ENCODE data around the gene MAST4. TPM values are rescaled to one million over a fixed set of nuclear protein-coding genes. Genes with fewer than 3 reads are reported as not detected.

The MAST4 gene
- total and polyA plus RNA-seq, 5 donors = 18.9 to 71.5 (median 52.4) TPM

DNA sequence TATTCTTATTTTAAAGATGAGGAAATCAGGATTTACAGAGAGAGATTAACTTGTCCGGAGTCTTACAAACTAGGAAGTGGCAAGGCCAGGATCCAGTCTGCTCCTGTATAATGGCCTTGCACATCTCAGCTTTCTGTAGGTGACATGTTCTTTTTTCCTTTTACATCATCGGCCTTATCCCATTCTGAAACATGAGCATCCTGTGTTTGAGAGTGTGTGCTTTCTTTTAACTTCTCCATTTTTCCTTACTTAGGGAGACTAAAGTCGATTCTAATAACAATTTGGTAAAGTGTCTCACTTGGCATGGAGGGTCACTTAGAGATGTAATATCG, 385.8 kb downstream of the MAST4 start:
- Histone ChIP-seq H3K27ac (ENCODE audit: low read length) (no peak overlapping the region), H3K9me3 (ENCODE audit: control insufficient read depth, low read length) (no peaks in the 10 kb centered on the region), H3K4me3 (ENCODE audit: low read length) (no peak overlapping the region), H3K27me3 (ENCODE audit: control insufficient read depth, insufficient read depth) (no peaks in the 10 kb centered on the region), H3K4me1 (ENCODE audit: control insufficient read depth, insufficient read depth, low read length) (peaks cover 4% of the 10 kb centered on the region)
- DNase-seq (no peak), ATAC-seq (peak in 1 of 2 donors; percentile 7)
- intact Hi-C loops (cut with DNase I) = loop anchor here in 1 of 4 donors (10.0 kb wide), 1 partner anchor 113 kb away; no protein-coding TSS in a partner anchor
- whole genome bisulfite sequencing = 77% methylated on average over 4 of the region's 4 CpGs

DNA sequence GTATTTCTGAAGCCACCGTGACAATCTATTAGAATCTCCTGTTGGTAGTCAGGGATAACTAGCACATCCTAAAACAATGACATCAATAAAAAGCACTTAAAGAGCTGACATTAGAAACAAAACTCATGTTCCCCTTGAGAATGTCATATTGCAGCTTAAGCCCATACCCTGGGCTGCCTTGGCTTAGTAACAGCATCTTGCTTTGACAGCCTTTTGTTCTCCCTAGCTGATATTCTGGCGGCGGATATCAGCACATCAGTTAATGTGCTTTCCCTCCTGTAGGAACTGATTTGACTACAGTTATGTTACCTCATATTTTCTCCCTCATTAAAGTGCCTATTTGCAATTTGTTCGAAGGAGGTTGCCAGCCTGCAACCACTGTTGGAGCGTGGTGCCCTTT, 386.3 kb downstream of the MAST4 start:
- intact Hi-C loops (cut with DNase I) = loop anchor here in 1 of 4 donors (10.0 kb wide), 1 partner anchor 112 kb away; no protein-coding TSS in a partner anchor
- no peak for ATAC-seq
- no peaks in the 10 kb centered on the region for H3K27me3 ChIP-seq (ENCODE audit: control insufficient read depth, insufficient read depth)
- H3K27ac ChIP-seq (ENCODE audit: low read length) = no peak overlapping the region
- H3K4me1 ChIP-seq (ENCODE audit: control insufficient read depth, insufficient read depth, low read length) = peaks cover 4% of the 10 kb centered on the region
- no peak for DNase-seq
- WGBS = 81% methylated on average over 5 of the region's 5 CpGs
- H3K9me3 ChIP-seq (ENCODE audit: control insufficient read depth, low read length) = no peaks in the 10 kb centered on the region
- H3K4me3 ChIP-seq (ENCODE audit: low read length) = no peak overlapping the region

DNA sequence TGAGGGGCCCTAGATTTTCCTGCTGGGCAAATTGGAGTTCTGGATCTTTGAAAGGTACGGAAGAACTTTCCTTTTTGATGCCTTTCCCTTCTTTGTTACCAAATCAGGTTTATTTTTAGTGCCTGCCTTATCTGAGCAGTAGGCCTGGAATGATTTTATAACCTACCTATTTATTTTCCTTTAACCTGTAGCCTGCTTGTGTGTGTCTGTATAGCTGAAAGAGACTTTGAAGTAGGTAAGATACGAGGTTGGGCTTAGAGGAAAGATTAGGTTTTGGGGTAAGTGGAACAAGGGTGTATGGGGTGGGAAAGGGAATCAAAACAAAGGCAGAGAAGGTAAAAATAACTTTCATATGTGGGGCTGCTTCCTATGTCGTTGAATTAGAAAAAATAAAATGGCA, 389.2 kb downstream of the MAST4 start:
- Histone ChIP-seq H3K4me3 (ENCODE audit: low read length) (no peak overlapping the region), H3K27me3 (ENCODE audit: control insufficient read depth, insufficient read depth) (no peaks in the 10 kb centered on the region), H3K9me3 (ENCODE audit: control insufficient read depth, low read length) (no peaks in the 10 kb centered on the region), H3K4me1 (ENCODE audit: control insufficient read depth, insufficient read depth, low read length) (peaks cover 4% of the 10 kb centered on the region), H3K27ac (ENCODE audit: low read length) (no peak overlapping the region)
- intact Hi-C loops (cut with DNase I) = loop anchor here in 1 of 4 donors (10.0 kb wide), 1 partner anchor 109 kb away; no protein-coding TSS in a partner anchor
- DNase-seq (no peak), ATAC-seq (no peak)
- 64% methylated on average over 3 of the region's 3 CpGs for WGBS

DNA sequence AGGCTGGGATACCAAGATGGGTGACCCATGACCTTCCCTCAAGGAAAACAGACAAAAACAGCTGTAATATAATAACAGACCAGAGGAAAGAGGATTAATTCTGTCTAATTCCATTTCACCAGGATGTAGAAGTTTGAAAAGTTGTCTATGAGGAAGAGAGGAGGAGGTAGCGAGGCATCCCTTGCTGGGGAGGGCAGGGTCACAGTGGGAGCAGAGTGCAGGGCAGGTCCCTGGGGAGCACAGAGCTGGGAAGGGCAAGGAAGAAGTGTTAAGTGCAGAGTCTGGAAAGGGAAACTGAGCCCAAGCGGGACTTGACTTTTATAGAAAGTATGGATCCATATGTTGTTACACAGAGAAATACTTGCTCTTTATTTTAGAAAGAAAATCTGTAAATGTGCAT, 389.8 kb downstream of the MAST4 start:
- intact Hi-C loops (cut with DNase I) = loop anchor here in 1 of 4 donors (10.0 kb wide), 1 partner anchor 109 kb away; no protein-coding TSS in a partner anchor

DNA sequence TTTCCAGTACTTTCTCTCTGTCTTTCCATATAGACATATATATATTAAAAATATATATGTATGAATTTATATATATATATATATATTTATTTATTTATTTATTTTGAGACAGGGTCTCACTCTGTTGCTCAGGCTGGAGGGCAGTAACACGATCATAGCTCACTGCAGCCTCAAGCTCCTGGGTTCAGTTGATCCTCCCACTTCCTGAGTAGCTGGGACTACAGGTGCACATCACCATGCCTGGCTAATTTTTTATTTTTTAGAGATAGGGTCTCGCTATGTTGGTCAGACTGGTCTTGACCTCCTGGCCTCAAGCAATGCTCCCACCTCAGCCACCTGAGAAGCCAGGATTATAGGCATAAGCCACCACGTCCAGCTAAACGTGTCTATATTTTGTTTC, 390.3 kb downstream of the MAST4 start:
- Histone ChIP-seq H3K4me3 (ENCODE audit: low read length) (no peak overlapping the region), H3K9me3 (ENCODE audit: control insufficient read depth, low read length) (no peaks in the 10 kb centered on the region), H3K27me3 (ENCODE audit: control insufficient read depth, insufficient read depth) (no peaks in the 10 kb centered on the region), H3K27ac (ENCODE audit: low read length) (no peak overlapping the region), H3K4me1 (ENCODE audit: control insufficient read depth, insufficient read depth, low read length) (peaks cover 4% of the 10 kb centered on the region)
- intact Hi-C loops (cut with DNase I) = loop anchor here in 1 of 4 donors (10.0 kb wide), 1 partner anchor 108 kb away; no protein-coding TSS in a partner anchor
- DNase-seq (no peak), ATAC-seq (no peak)
- 83% methylated on average over 4 of the region's 4 CpGs for WGBS

More for the DNA sequence above, 389.8 kb downstream of the MAST4 start:
- no peak overlapping the region for H3K27ac ChIP-seq (ENCODE audit: low read length)
- 88% methylated on average over 2 of the region's 2 CpGs for WGBS
- no peak overlapping the region for H3K4me3 ChIP-seq (ENCODE audit: low read length)
- no peak for ATAC-seq
- DNase-seq = no peak
- no peaks in the 10 kb centered on the region for H3K9me3 ChIP-seq (ENCODE audit: control insufficient read depth, low read length)
- peaks cover 4% of the 10 kb centered on the region for H3K4me1 ChIP-seq (ENCODE audit: control insufficient read depth, insufficient read depth, low read length)
- no peaks in the 10 kb centered on the region for H3K27me3 ChIP-seq (ENCODE audit: control insufficient read depth, insufficient read depth)

DNA sequence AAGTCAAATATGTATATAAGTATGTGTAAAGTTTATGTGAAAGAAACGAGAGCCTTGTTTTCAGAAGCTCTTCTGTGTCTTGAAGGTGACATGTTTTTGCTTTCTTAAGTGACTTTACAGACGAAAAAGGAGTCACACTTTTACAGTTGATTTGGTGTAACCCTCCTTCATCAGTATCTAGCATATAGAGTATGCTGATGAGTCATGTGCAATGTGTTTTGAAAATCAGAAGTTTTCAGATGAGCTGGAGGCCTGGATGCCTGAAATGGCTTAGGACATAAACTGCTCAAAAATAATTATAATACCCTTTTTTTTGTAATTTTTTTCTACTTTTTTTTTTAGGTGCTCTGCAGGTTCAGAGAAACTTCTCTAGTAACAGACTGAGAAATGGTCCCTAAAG, 390.9 kb downstream of the MAST4 start:
- 79% methylated on average over 2 of the region's 2 CpGs for WGBS
- intact Hi-C loops (cut with DNase I) = loop anchor here in 1 of 4 donors (10.0 kb wide), 1 partner anchor 108 kb away; no protein-coding TSS in a partner anchor
- DNase-seq = no peak
- Histone ChIP-seq H3K27me3 (ENCODE audit: control insufficient read depth, insufficient read depth) (no peaks in the 10 kb centered on the region), H3K9me3 (ENCODE audit: control insufficient read depth, low read length) (no peaks in the 10 kb centered on the region), H3K27ac (ENCODE audit: low read length) (no peak overlapping the region), H3K4me3 (ENCODE audit: low read length) (no peak overlapping the region), H3K4me1 (ENCODE audit: control insufficient read depth, insufficient read depth, low read length) (peaks cover 4% of the 10 kb centered on the region)
- no peak for ATAC-seq

DNA sequence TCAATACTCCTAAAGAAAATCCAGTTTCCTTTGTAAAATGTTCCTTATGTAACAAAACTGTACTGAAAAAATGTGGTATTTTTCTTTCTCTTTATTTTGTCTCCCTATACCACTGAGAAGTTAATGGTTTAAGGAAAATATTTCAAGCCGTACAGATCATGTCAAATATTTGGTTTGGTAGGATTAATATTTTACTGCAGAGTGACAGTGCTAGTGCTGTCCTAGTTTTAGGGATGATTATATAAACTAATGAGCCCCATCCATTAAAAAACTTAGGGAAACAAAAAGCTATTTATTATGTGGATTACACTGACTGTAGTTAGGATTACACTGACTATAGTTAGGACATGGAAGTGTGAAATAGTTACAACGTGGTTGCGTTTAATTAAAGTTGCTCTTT, 391.3 kb downstream of the MAST4 start:
- DNase-seq (no peak), ATAC-seq (no peak)
- no peaks in the 10 kb centered on the region for H3K9me3 ChIP-seq (ENCODE audit: control insufficient read depth, low read length)
- peaks cover 4% of the 10 kb centered on the region for H3K4me1 ChIP-seq (ENCODE audit: control insufficient read depth, insufficient read depth, low read length)
- H3K4me3 ChIP-seq (ENCODE audit: low read length) = no peak overlapping the region
- WGBS = 68% methylated on average over 3 of the region's 3 CpGs
- no peaks in the 10 kb centered on the region for H3K27me3 ChIP-seq (ENCODE audit: control insufficient read depth, insufficient read depth)
- intact Hi-C loops (cut with DNase I) = loop anchor here in 1 of 4 donors (10.0 kb wide), 1 partner anchor 107 kb away; no protein-coding TSS in a partner anchor
- no peak overlapping the region for H3K27ac ChIP-seq (ENCODE audit: low read length)

DNA sequence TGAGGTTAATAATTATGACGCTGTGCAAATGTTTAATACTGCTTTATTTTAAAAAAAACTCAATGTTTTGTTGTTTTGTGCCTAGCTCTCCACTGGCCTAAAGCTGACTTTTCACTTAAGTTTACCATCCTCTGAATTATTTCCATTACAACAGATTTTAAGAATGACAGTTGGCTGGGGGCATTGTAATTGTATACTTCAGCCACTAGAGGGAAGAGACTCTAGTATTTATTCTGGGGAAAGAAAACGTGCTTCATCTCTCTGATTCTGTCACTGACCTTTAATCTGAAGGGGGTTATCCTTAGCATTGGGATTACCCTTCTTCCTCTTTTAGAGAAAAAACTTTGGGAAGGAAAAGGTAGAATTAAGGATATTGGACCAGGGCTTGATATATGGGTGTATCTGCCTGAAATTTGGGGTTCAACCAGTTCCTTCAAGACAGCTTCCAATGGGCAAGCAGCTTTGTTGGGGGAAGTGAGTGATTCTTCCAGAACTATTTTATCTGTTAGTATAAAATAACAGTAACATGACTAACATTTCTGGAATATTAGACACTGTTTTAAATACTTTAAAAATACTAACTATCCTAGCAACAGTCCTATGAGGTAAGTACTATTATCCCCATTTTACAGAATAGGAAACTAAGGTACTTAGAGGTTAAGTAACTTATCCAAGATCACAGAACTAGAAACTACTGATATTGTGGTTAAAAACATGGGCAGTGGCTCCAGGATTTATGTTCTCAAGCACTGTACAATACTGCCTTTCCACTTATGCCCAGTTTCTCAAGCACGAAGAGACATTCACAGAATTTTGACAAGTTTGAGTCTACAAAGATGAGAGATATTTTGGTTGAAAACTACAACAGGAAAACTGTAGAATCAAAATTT, 392.0 kb downstream of the MAST4 start:
- no peaks in the 10 kb centered on the region for H3K9me3 ChIP-seq (ENCODE audit: control insufficient read depth, low read length)
- H3K27me3 ChIP-seq (ENCODE audit: control insufficient read depth, insufficient read depth) = no peaks in the 10 kb centered on the region
- H3K4me3 ChIP-seq (ENCODE audit: low read length) = no peak overlapping the region
- intact Hi-C loops (cut with DNase I) = loop anchor here in 1 of 4 donors (10.0 kb wide), 1 partner anchor 107 kb away; no protein-coding TSS in a partner anchor
- peak; percentile 49 to 50 for ATAC-seq
- peaks cover 4% of the 10 kb centered on the region for H3K4me1 ChIP-seq (ENCODE audit: control insufficient read depth, insufficient read depth, low read length)
- no peak overlapping the region for H3K27ac ChIP-seq (ENCODE audit: low read length)
- WGBS = 55% methylated on average over 3 of the region's 3 CpGs
- no peak for DNase-seq

DNA sequence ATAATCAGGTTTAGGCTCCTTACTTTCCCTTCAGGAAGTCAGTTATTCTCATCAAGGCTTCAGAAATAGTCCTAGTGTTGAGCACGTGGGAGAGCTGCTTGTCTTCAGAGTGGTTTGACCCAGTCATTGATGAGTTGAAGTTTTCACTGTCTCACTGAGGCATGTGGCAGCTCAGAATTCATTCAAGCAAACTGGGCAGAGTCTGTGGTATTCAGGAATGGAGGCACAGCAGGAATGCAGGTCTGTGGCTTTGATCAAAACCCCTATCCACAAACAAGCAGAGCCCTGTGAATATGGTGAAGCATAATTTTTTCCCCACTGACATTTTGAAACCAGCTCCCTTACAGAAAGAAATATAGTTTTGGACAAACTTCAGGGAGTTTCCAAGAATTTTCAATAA, 393.1 kb downstream of the MAST4 start:
- intact Hi-C loops (cut with DNase I) = loop anchor here in 1 of 4 donors (10.0 kb wide), 1 partner anchor 106 kb away; no protein-coding TSS in a partner anchor
- 2% methylated on average over 1 of the region's 1 CpG for WGBS
- Histone ChIP-seq H3K4me1 (ENCODE audit: control insufficient read depth, insufficient read depth, low read length) (peaks cover 4% of the 10 kb centered on the region), H3K27me3 (ENCODE audit: control insufficient read depth, insufficient read depth) (no peaks in the 10 kb centered on the region), H3K4me3 (ENCODE audit: low read length) (no peak overlapping the region), H3K27ac (ENCODE audit: low read length) (no peak overlapping the region), H3K9me3 (ENCODE audit: control insufficient read depth, low read length) (no peaks in the 10 kb centered on the region)
- DNase-seq (no peak), ATAC-seq (no peak)

DNA sequence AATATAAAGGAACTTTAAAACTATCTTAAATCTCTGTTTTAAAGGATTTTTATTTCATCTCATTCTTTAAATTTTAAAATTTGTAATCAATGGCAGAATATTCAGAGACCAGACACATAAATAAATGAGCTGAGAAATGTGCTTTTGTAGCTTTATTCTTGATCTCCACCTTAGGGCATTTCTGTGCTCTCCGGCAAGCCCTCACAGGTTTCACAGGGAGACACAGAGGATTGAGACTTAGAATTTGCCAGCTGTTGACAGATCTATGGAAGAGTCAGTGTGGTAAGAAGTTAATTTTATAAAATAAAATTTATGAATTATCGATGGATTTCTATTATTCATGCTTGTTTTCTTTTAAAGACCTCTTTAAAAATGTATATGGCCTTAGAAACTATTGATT, 393.6 kb downstream of the MAST4 start:
- intact Hi-C loops (cut with DNase I) = loop anchor here in 1 of 4 donors (10.0 kb wide), 1 partner anchor 105 kb away; no protein-coding TSS in a partner anchor
- H3K4me3 ChIP-seq (ENCODE audit: low read length) = no peak overlapping the region

DNA sequence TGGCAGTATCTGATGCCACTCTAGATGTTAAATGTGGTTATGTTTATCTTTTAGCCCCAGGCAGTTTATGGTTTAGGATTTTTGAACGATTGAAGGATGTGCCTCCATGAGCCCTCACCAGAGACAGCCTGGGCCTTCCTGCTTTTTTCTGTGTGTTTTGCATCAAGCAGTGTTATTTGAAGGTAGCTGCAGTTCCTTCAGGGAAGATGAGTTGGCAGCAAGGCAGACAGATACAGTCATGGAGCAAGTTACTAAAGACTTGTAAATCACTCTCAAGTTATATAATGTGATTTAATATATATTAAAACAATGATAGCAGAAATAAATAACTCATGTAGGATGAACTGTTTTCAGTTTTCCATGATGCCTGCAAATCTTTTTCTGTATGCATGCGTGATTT, 395.6 kb downstream of the MAST4 start:
- H3K27me3 ChIP-seq (ENCODE audit: control insufficient read depth, insufficient read depth) = no peaks in the 10 kb centered on the region
- no peaks in the 10 kb centered on the region for H3K4me1 ChIP-seq (ENCODE audit: control insufficient read depth, insufficient read depth, low read length)
- H3K27ac ChIP-seq (ENCODE audit: low read length) = no peak overlapping the region
- ATAC-seq (no peak), DNase-seq (no peak)
- no peak overlapping the region for H3K4me3 ChIP-seq (ENCODE audit: low read length)
- H3K9me3 ChIP-seq (ENCODE audit: control insufficient read depth, low read length) = no peaks in the 10 kb centered on the region
- intact Hi-C loops (cut with DNase I) = no loop called here
- 17% methylated on average over 2 of the region's 2 CpGs for WGBS

More for the DNA sequence above, 393.6 kb downstream of the MAST4 start:
- Histone ChIP-seq H3K9me3 (ENCODE audit: control insufficient read depth, low read length) (no peaks in the 10 kb centered on the region), H3K27ac (ENCODE audit: low read length) (no peak overlapping the region), H3K4me1 (ENCODE audit: control insufficient read depth, insufficient read depth, low read length) (peaks cover 4% of the 10 kb centered on the region), H3K27me3 (ENCODE audit: control insufficient read depth, insufficient read depth) (no peaks in the 10 kb centered on the region)
- 98% methylated on average over 2 of the region's 2 CpGs for WGBS
- ATAC-seq (no peak), DNase-seq (no peak)

Data from right cardiac atrium (tissue), 5 donors.